PFSK-1 (cell line): ENCODE data around the gene SIGLEC11.

ENCODE experiments used
- FOXP2 ChIP-seq: optimal IDR thresholded peaks from 2 replicates; pipeline ENCODE3; 2011; ENCODE audit warnings: borderline replicate concordance, control low read depth, inconsistent platforms; ENCODE audit not compliant: insufficient read depth; ENCODE audit errors: extremely low read length, extremely low read depth
- POLR2AphosphoS5 ChIP-seq: IDR thresholded peaks from 2 replicates; pipeline ENCODE4 v1.6.1; 2012; ENCODE audit warnings: low read depth, mild to moderate bottlenecking, control low read depth, low read length, moderate library complexity
- REST ChIP-seq, 2 experiments: IDR thresholded peaks; 2 replicates each; pipeline versions ENCODE4 v1.6.1 to v1.8.0; 2011 to 2012; ENCODE audit warnings: low read depth in 2 of 2, low read length in 2 of 2, control low read depth in 1 of 2, inconsistent platforms in 1 of 2, mild to moderate bottlenecking in 1 of 2, moderate library complexity in 1 of 2; ENCODE audit not compliant: insufficient read depth in 1 of 2
- SIN3A ChIP-seq: IDR thresholded peaks from 2 replicates; pipeline ENCODE4 v1.6.1; 2012; ENCODE audit warnings: mild to moderate bottlenecking, low read length, moderate library complexity, borderline replicate concordance; ENCODE audit not compliant: insufficient read depth
- TAF1 ChIP-seq: IDR thresholded peaks from 2 replicates; pipeline ENCODE4 v1.6.1; 2012; ENCODE audit warnings: low read length, control low read depth, borderline replicate concordance; ENCODE audit not compliant: insufficient read depth

Gene SIGLEC11

GRCh38 chr19:49954092-49954829 is 6.7 kb downstream of the SIGLEC11 start:
- TF ChIP-seq SIN3A: no peak
- TF ChIP-seq TAF1: no peak
- TF ChIP-seq FOXP2: no peak
- no peak for TF ChIP-seq POLR2AphosphoS5
- no peak for TF ChIP-seq REST (IDR thresholded peaks at IDR 0.05; ENCODE audit: insufficient read depth in 1 of 2, low read depth in 2 of 2, low read length in 2 of 2)

- TF ChIP-seq TAF1 (no peak), REST (IDR thresholded peaks at IDR 0.05; ENCODE audit: insufficient read depth in 1 of 2, low read depth in 2 of 2, low read length in 2 of 2) (no peak), POLR2AphosphoS5 (no peak), SIN3A (no peak), FOXP2 (no peak)
Observed at GRCh38 chr19:49953416-49953815, 7.6 kb downstream of the SIGLEC11 start.

- TF ChIP-seq FOXP2: no peak
Observed at GRCh38 chr19:49952906-49953305, 8.1 kb downstream of the SIGLEC11 start.

GRCh38 chr19:49952479-49952836 is 8.5 kb downstream of the SIGLEC11 start:
- TF ChIP-seq REST (IDR thresholded peaks at IDR 0.05; ENCODE audit: insufficient read depth in 1 of 2, low read depth in 2 of 2, low read length in 2 of 2): no peak
- no peak for TF ChIP-seq SIN3A
- TF ChIP-seq POLR2AphosphoS5: no peak
- TF ChIP-seq FOXP2: no peak
- no peak for TF ChIP-seq TAF1

GRCh38 chr19:49951806-49952478 is 9.0 kb downstream of the SIGLEC11 start:
- no peak for TF ChIP-seq FOXP2

GRCh38 chr19:49950956-49951526 is 9.9 kb downstream of the SIGLEC11 start:
- TF ChIP-seq REST (IDR thresholded peaks at IDR 0.05; ENCODE audit: insufficient read depth in 1 of 2, low read depth in 2 of 2, low read length in 2 of 2): no peak
- TF ChIP-seq POLR2AphosphoS5: no peak
- TF ChIP-seq SIN3A: no peak
- TF ChIP-seq TAF1: no peak
- no peak for TF ChIP-seq FOXP2
